ENCODE results near the gene SMYD3.
"Not testable (repeated sequence)": the region's sequence is repeated elsewhere in the genome, so short reads cannot be mapped to it uniquely, and the experiment has no call there.

Gene SMYD3

DNA sequence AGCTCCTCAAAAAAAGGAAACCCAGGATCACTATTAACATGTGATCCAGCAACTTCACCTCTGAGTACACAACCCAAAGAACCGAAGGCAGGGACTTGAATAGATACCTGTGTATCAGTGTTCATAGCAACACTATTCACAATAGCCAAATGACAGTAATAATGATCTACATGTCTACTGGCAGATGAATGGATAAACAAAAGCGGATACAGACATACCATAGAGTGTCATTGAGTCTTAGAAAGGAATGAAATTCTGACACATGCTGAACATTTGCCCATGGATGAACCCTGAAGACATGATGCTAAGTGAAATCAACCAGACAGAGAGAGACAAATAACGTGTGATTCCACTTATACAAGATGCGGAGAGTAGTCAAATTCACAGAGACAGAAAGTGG lies 788.1 kb downstream of the SMYD3 start:
- TF ChIP-seq, protein P1, sequence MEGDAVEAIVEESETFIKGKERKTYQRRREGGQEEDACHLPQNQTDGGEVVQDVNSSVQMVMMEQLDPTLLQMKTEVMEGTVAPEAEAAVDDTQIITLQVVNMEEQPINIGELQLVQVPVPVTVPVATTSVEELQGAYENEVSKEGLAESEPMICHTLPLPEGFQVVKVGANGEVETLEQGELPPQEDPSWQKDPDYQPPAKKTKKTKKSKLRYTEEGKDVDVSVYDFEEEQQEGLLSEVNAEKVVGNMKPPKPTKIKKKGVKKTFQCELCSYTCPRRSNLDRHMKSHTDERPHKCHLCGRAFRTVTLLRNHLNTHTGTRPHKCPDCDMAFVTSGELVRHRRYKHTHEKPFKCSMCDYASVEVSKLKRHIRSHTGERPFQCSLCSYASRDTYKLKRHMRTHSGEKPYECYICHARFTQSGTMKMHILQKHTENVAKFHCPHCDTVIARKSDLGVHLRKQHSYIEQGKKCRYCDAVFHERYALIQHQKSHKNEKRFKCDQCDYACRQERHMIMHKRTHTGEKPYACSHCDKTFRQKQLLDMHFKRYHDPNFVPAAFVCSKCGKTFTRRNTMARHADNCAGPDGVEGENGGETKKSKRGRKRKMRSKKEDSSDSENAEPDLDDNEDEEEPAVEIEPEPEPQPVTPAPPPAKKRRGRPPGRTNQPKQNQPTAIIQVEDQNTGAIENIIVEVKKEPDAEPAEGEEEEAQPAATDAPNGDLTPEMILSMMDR (IDR thresholded peaks at IDR 0.05; ENCODE audit: low read depth, low read length, missing control alignments): no peak
- Histone ChIP-seq H3K27ac (no peak overlapping the region), H3K4me3 (ENCODE audit: low read depth, low read length) (no peak overlapping the region), H3K27me3 (replicated peaks) (no peaks in the 10 kb centered on the region), H3K36me3 (replicated peaks) (no peaks in the 10 kb centered on the region)
- DNase-seq: no peak
- in situ Hi-C loops (cut with HindIII; ENCODE audit: low pct_ligation_motif_present, low sequenced_read_pairs): no loop called here

DNA sequence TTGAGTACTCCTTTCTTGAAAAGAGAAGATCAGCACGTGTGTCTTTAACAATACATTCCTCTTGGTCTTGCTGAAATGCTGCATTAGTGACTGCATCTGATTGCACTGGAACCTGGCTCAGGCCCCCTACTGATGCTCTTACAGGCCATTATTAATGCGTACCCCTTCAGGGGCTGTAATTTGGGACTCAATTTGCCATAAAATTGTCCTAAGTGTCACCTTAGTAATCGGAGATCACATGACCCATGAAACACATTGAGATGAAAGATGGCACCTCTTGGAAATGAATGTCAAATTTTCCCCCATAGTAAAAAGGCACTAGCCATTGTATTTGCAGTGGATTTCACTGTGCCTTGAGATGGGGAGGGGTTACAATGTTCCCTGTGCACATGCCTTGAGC lies 789.0 kb downstream of the SMYD3 start:
- Histone ChIP-seq H3K4me3 (ENCODE audit: low read depth, low read length) (no peak overlapping the region), H3K27ac (no peak overlapping the region), H3K36me3 (replicated peaks) (no peaks in the 10 kb centered on the region), H3K27me3 (replicated peaks) (no peaks in the 10 kb centered on the region)
- in situ Hi-C loops (cut with HindIII; ENCODE audit: low pct_ligation_motif_present, low sequenced_read_pairs): no loop called here
- TF ChIP-seq, protein P1 (IDR thresholded peaks at IDR 0.05; ENCODE audit: low read depth, low read length, missing control alignments): no peak
- DNase-seq: no peak

DNA sequence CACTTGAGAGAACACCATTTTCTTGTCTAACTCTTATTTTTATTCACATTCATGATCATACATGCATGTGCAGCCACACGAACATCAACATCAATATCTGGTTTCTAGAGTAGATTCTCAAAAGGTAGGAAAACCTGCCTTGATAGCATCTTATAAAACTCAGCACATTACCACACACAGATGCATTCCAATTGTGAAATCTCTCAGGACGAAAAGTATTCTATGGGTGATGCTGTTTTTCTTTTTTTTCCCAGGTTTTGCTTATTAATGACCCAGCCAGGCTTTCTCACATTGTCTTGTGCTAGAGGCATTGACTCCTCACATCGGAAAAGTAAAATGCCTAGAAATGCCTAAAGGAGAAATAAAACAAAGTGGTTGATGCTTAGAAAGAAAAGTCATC lies 789.5 kb downstream of the SMYD3 start:
- no peaks in the 10 kb centered on the region for H3K36me3 ChIP-seq (replicated peaks)
- no peak for DNase-seq

DNA sequence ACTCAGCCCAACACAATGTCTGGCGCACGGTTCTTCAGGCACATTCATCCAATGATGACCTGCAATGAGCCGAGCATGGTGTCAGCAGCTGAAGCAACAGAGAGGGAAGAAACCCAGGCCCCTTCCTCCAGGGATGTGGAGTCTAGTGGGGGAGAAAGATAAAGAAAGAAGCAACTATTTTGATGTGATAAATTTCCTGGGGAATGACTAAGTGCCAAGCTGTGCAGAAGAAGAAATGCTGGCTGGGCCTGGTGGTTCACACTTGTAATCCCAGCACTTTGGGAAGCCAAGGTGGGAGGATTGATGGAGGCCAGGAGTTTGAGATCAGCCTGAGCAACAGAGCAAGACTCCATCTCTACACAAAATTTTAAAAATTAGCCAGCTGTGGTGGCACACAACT lies 790.5 kb downstream of the SMYD3 start:
- Histone ChIP-seq H3K27ac (no peak overlapping the region), H3K4me3 (ENCODE audit: low read depth, low read length) (no peak overlapping the region), H3K36me3 (replicated peaks) (no peaks in the 10 kb centered on the region), H3K27me3 (replicated peaks) (no peaks in the 10 kb centered on the region)
- in situ Hi-C loops (cut with HindIII; ENCODE audit: low pct_ligation_motif_present, low sequenced_read_pairs): no loop called here
- TF ChIP-seq, protein P1 (IDR thresholded peaks at IDR 0.05; ENCODE audit: low read depth, low read length, missing control alignments): no peak
- DNase-seq: no peak

More for the DNA sequence above, 789.5 kb downstream of the SMYD3 start:
- no peak overlapping the region for H3K4me3 ChIP-seq (ENCODE audit: low read depth, low read length)
- in situ Hi-C loops (cut with HindIII; ENCODE audit: low pct_ligation_motif_present, low sequenced_read_pairs): no loop called here
- no peak overlapping the region for H3K27ac ChIP-seq
- H3K27me3 ChIP-seq (replicated peaks): no peaks in the 10 kb centered on the region
- TF ChIP-seq, protein P1 (IDR thresholded peaks at IDR 0.05; ENCODE audit: low read depth, low read length, missing control alignments): no peak

DNA sequence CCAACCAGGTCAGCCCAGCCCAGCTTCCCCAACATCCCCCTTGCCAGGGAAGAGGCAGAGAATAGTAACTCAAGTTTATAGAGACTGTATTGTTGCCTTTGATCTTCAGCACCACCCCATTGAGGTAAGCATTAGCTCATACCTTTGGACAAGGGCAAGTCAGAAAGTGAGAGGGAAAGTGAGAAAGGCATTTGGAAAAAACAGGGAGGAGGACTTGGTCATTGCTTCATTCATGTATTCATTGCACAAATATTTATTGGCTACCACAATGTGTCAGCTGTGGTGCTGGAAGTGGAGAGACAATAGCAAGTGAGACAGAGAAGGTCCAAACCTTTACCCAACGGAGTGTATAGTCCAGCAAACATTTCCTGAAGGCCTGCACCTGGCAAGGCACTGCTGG lies 791.1 kb downstream of the SMYD3 start:
- no peaks in the 10 kb centered on the region for H3K36me3 ChIP-seq (replicated peaks)
- no peak overlapping the region for H3K27ac ChIP-seq
- in situ Hi-C loops (cut with HindIII; ENCODE audit: low pct_ligation_motif_present, low sequenced_read_pairs): no loop called here
- peak; percentile 55 for DNase-seq
- H3K4me3 ChIP-seq (ENCODE audit: low read depth, low read length): no peak overlapping the region
- TF ChIP-seq, protein P1 (IDR thresholded peaks at IDR 0.05; ENCODE audit: low read depth, low read length, missing control alignments): no peak
- no peaks in the 10 kb centered on the region for H3K27me3 ChIP-seq (replicated peaks)

DNA sequence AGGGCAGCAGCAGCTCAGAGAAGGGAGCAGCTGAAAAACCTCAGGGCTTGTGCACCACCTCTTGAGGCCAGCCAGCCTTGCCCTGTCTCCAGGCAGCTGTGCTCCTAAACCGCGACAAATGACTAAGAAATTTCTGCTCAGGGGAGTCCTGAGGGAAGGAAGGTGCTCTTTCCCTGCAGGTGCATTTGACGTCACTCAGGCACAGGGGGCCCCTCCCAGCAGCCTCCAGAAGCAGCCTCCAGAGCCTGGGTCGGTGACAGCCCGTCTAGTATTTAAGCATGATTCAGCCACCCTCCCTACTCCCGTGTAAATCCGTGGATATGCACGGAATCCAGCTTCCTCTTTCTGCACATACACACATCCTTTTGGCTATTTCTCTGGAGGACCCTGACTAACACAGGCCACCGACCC lies 791.8 kb downstream of the SMYD3 start:
- H3K27me3 ChIP-seq (replicated peaks): no peaks in the 10 kb centered on the region
- H3K36me3 ChIP-seq (replicated peaks): no peaks in the 10 kb centered on the region
- in situ Hi-C loops (cut with HindIII; ENCODE audit: low pct_ligation_motif_present, low sequenced_read_pairs): no loop called here
- no peak for DNase-seq
- TF ChIP-seq, protein P1 (IDR thresholded peaks at IDR 0.05; ENCODE audit: low read depth, low read length, missing control alignments): no peak
- H3K4me3 ChIP-seq (ENCODE audit: low read depth, low read length): no peak overlapping the region
- no peak overlapping the region for H3K27ac ChIP-seq

DNA sequence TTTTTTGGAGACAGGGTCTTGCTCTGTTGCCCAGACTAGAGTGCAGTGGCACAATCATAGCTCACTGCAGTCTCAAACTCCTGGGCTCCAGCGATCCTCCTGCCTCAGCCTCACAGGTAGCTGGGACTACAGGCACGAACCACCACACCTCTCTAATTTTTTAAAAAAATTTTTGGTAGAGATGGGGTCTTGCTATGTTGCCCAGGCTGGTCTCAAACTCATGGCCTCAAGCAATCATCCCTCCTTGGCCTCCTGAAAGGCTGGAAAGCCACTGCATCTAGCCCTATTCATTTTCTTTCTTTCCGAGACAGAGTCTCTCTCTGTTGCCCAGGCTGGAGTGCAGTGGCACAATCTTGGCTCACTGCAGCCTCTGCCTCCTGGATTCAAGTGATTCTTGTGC lies 793.1 kb downstream of the SMYD3 start:
- H3K27me3 ChIP-seq (replicated peaks); H3K36me3 ChIP-seq (replicated peaks); H3K4me3 ChIP-seq (ENCODE audit: low read depth, low read length); DNase-seq; in situ Hi-C loops (cut with HindIII; ENCODE audit: low pct_ligation_motif_present, low sequenced_read_pairs); H3K27ac ChIP-seq: not testable (repeated sequence)
